ENCODE results near the gene CMTM2. TPM values are rescaled to one million over a fixed set of nuclear protein-coding genes. Genes with fewer than 3 reads are reported as not detected.

The CMTM2 gene
- polyA plus RNA-seq, 1 experiment: not detected

DNA sequence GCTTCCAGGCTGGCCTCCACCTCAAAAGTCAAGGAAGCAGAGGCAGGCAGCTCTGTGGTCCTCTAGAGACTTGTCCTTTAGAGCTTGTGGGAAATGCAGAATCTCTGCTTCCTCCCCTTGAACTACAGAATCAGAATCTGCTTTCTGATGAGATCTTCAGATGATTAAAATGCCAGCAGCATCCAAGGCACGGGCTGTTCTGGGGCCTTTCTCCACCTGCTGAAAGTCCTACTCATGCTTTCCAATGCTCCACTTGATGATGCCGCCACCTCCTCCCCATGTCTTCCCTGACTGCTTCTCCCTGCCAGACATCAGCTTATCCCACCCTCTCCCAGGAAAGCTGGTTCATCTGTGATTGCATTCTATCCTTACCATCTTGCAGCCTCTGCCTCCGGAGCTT, 58.5 kb downstream of the CMTM2 start:
- H3K4me3 ChIP-seq (ENCODE audit: low read depth, low read length): no peak overlapping the region
- CTCF ChIA-PET: interaction anchor here (0.7 to 6.0 kb wide), 3 partner anchors 14 to 20 kb away, joined by 3 to 37 read pairs (median 3); no protein-coding TSS in a partner anchor
- H3K36me3 ChIP-seq (ENCODE audit: control insufficient read depth, insufficient read depth, low read length): no peaks in the 10 kb centered on the region
- no peak for TF ChIP-seq CTCF (IDR thresholded peaks at IDR 0.05; ENCODE audit: insufficient read depth, low read depth, low read length)
- DNase-seq (ENCODE audit: low read depth): no peak
- H3K27me3 ChIP-seq (ENCODE audit: control insufficient read depth, insufficient read depth, low read length): no peaks in the 10 kb centered on the region; the same call in 1 of the 2 replicates
- POLR2A ChIA-PET: no interaction called here

Small RNAs within 50 kb of the gene (small RNA-seq; reads per million reads assigned to genes)
- gene CKLF-CMTM1 (ENCODE audit: insufficient read length, low read depth, low replicate concordance): not detected

Other genes with a start within 250 kb of the CMTM2 start
- gene CDH5, start 212.8 kb upstream of the CMTM2 start, polyA plus RNA-seq (2011; rRNA removed): not detected in 2 replicates
- not detected in 2 replicates for gene BEAN1, start 152.2 kb upstream of the CMTM2 start, polyA plus RNA-seq (2011; rRNA removed)
- gene TK2, start 29.3 kb upstream of the CMTM2 start, polyA plus RNA-seq (2011; rRNA removed): 38.9 and 42.7 TPM in 2 replicates
- gene CKLF, start 26.9 kb upstream of the CMTM2 start, polyA plus RNA-seq (2011; rRNA removed): 60.8 and 66.9 TPM in 2 replicates
- gene CMTM1, start 13.0 kb upstream of the CMTM2 start, polyA plus RNA-seq (2011; rRNA removed): 2.7 and 3.2 TPM in 2 replicates
- gene CMTM3, start 25.2 kb downstream of the CMTM2 start, polyA plus RNA-seq (2011; rRNA removed): 31.3 and 35.5 TPM in 2 replicates
- 24.8 and 28.0 TPM in 2 replicates for gene CMTM4, start 117.3 kb downstream of the CMTM2 start, polyA plus RNA-seq (2011; rRNA removed)
- 82.0 and 82.8 TPM in 2 replicates for gene DYNC1LI2, start 172.1 kb downstream of the CMTM2 start, polyA plus RNA-seq (2011; rRNA removed)
- gene TERB1, start 222.1 kb downstream of the CMTM2 start, polyA plus RNA-seq (2011; rRNA removed): 0.07 TPM in 1 of 2 replicates, not detected in the other

All from BJ (cell line).